22Rv1 (cell line): Measurements from ENCODE around the gene TNK2.

Source experiments
- CTCF ChIP-seq: fragments of 450-650 bp; IDR thresholded peaks from 2 replicates; pipeline ENCODE4 v1.5.1; 2017; ENCODE audit warnings: mild to moderate bottlenecking
- ZFX ChIP-seq: fragments of 450-650 bp; IDR thresholded peaks from 2 replicates; pipeline ENCODE4 v1.6.1; 2017; ENCODE audit warnings: antibody characterized with exemption, borderline replicate concordance

DNA sequence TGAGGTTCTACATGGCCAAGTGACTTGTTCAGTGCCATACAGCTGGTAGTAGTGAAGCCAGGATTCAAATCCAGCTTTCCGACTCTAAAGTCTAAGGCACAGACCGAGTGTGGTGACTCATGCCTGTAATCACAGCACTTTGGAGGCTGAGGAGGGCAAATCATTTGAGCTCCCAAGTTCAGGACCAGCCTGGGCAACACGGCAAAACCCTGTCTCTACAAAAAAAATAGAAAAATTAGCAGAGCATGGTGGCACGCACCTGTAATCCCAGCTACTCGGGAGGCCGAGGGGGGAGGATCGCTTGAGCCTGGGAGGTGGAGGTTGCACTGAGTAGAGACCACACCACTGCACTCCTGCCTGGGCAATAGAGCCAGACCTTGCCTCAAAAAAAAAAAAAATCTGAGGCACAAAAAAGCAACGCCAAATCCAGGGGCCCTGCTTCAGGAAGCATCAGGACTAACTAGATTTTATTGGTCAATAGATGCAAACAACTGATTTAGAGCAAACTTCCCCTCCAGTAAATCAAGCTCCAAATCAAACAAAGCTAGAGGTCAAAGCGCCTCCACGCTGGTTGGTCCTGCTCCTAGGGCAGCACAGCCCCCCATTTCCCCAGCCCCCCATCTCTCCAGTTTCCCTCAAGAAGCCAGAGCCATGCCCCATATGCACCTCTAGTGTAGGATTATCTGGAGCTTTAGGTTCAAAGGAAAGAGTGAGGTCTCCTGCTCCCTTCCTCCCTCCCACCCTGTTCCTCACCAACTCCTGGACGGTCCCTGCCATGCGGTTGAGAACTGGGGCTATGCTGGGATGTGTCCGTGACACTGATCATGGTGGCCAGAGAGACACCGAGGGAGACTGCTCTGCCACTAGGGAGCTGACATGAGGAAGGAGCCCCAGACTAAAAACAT lies 2.9 kb upstream of the TNK2 start:
- TF ChIP-seq CTCF (no peak), ZFX (no peak)
